Muscle of back (tissue), 11 donors: Measurements from ENCODE around the gene TBC1D19. TPM values are rescaled to one million over a fixed set of nuclear protein-coding genes. Genes with fewer than 3 reads are reported as not detected.
A peak's percentile ranks its signal among the peaks of the same experiment; 100 is the strongest.

Source experiments
- DNase-seq, 3 donors: peaks; one replicate each; pipeline versions ENCODE4 v3.0.0 to v3.0.0-alpha.2; 2013
- polyA plus RNA-seq, 10 donors: library from polyadenylated mRNA; unstranded; fragments of 120-200 nt; gene quantifications; one replicate each; pipeline ENCODE4 v1.2.1, GENCODE V29; 2013; ENCODE audit not compliant: insufficient read length in 10 of 10

TBC1D19 gene
- polyA plus RNA-seq, 10 donors: 8.5 to 13.7 (median 11.4) TPM

DNA sequence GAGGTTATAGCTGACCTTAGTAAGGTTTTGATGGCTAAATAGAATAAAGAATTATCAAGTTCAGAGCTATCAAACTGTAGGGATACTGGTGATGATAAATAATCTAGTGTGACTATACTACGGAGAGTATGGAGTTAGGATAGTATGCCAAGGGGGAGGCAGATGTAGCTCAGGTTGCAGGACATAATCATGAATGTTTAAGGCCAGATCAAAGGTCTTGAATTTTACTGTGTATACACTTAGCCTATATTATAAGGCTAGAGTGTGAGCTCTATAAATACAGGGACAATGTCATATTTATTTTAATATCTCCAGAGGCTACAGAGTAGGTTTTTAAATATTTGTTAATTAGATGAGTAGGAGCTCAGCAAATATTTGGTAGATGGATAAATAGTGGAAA, 145.7 kb downstream of the TBC1D19 start:
- no peak for DNase-seq

DNA sequence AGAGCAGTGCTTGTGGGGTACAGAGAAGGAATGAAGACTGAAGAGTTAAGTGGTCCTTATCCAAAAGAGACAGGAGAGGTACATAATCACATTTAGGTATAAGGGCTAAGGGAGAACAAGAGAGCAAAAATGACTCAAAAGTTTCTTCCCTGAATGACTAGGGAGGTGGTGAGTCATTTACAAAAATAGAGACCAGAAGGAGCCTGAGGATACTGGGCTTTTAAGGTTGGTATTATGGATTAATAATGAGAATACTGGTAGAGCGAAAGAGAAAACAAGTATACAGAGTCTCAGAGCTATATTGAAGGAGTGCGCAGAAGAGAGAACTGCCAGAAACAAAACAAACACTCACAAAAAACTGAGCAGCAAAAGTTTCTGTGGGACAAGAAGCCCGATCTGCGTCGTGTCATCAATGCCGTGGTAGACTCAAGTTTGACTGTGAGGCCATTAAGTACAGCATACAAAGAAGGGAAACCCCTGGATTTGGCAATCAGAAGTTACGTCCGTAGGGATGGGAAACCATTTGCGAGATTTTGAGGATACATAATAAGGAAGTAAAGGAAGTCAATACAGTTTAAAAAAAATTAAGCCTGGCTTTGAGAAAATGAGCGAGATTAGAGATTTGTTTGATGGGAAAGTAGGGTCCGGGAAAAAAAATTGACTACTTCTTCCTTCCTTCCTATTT, 147.6 kb downstream of the TBC1D19 start:
- DNase-seq: no peak

DNA sequence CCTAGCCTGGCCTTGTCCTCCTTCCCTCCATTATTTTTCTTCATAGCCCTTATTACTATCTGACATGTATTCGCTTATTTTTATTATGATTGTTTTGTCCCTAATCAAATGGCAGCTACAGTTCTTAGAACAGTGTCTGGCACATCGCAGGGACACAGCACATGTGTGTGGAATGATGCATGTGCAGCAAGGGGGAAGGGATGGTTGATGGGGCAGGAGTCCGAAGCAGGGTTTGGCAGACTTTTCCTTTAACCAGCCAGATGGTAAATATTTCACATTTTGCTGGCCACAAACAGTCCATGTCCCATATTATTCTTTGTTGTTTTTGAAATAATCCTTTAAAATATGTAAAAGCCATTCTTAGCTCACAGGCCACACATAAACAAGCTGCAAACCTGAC, 148.5 kb downstream of the TBC1D19 start:
- no peak for DNase-seq

DNA sequence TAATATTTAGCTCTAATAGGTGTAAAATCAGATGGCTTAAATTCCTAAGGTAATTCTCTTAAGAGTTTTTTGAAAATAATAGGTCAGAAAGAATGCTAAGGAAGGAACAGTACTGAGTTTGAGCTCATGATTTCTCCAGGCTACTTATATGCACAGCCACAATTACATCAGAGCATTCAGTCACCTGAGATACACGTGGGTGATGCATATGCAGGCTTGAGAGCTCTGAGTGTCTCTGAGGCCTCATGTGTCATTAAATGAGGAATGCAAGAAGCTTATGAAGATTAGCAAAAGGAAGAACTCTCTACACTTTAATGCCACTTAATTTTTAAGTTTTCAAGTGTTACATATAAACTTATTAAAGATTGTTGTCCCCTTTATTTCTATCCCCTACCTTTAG, 152.7 kb downstream of the TBC1D19 start:
- no peak for DNase-seq

DNA sequence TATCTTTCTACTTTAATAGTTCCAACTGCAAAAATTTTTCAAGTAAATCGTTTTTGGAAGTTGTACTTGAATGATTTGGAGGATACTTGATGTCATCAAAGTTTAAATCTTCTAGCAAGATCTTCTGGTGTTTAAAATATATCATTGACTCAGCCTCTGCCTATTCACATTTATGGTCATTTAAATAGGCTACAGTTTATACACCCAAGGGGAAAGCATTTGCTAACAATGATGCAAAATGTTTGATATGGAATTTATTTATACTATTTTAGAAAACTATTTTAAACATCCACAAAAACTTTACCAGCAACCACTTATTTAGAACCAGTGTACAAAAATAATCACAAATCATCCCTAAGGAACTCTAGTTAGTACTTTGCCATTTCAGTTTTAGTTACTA, 153.5 kb downstream of the TBC1D19 start:
- no peak for DNase-seq

DNA sequence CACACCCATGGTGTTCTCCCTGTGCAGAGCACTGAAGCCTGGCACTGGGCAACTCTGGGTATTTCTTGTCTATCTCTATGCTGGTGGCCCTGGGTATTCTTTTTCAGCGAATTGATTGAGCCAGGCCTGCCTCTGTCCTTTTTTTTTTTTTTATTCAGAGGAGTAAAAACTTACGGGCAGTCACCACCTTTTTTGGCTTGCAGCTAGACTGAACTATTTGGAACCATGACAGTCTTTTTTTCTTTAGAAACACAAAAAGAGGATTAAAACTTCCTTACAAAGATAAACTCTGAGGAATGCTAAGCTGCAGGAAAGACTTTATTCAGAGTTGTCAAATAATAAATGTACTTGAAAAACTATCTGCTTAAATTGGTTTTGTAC, 157.6 kb downstream of the TBC1D19 start:
- peak in 2 of 3 donors; percentile 35 to 49 for DNase-seq

DNA sequence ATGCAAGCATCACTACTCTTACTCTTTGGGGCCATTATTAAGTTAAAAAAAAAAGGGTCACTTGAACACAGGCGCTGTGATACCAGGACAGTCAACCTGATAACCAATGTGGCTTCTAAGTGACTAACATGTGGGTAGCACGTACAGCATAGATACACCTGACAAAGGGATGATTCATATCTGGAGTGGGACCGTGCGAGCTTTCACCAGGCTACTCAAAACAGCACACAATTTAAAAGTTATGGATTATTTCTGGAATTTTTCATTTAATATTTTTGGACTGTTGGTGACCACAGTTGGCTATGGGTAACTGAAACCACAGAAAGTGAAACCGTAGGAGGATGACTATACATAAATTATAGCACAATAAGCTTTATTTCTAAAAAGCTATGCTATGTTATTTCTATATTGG, 162.9 kb downstream of the TBC1D19 start:
- DNase-seq: no peak

DNA sequence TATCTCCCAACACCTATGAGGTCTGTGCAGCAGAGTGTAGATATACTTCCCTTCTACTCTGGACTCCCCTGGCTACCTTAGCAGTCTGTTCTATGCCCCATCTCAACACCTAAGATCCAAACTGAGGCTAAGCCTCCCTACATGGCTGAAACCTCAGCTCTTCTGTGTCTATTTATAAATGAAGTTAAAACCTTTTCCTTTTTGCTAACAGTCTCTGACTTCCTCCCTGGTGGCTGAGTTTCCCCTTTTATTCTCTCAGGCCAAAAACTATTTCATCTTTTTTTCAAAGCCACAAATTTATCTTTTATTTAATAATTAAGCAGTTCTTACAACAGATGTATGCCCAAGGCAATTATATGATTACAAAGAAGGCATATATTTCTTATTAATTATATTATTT, 164.9 kb downstream of the TBC1D19 start:
- DNase-seq: no peak

DNA sequence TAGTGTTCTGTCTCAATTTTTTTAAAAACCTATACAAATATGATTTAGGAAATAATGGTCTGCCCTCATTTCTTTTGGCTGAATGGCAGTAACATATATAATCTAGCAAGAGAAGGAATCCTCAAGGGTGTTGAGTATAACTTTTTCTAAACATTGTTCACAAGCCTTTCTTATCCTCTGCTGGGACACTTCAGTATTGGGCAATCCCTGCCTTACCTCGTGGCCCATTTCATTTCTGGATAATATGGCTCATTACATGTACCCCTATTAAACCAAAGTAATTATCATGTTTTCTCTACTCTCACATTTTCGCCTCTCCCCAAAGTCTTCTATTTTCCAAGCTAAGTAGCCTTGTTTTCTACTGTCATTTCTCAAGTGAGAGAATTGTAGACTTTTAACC, 166.0 kb downstream of the TBC1D19 start:
- DNase-seq: no peak

DNA sequence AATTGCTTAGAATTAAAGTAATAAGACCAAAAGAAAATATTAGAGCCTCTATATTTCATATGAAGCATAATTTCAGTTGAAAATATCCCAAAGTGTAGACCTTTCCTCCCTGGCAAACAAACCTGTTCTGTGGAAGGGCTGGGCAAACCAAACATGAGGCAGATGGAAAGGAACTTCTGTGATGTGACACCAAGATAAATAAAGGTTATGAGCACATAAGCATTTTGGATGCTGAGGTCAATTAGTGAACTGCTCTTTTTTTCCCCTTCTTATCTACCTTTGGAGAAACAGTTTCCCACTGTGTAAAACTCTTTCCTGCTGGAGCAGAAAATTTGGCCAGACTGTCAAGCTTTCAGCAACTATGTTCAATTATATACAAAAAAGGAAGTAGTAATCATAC, 167.1 kb downstream of the TBC1D19 start:
- no peak for DNase-seq

DNA sequence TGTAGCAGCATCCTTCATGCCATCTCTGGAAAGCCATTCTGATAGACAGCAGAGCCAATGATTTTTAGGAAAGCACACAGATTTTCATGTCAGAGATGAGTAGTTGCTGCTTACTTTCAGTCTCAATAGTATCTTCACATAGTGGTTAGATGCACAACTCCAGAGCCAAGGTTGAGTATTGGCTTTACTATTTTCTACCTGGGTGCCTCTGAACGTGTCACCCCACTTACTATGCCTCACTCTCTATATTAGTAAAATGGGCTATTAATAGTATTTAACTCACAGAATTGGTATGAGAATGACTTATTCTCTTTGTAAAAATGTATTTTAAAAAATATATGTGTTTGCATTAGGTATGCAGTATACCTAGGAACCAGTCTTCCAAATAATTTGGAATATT, 168.0 kb downstream of the TBC1D19 start:
- DNase-seq: no peak

DNA sequence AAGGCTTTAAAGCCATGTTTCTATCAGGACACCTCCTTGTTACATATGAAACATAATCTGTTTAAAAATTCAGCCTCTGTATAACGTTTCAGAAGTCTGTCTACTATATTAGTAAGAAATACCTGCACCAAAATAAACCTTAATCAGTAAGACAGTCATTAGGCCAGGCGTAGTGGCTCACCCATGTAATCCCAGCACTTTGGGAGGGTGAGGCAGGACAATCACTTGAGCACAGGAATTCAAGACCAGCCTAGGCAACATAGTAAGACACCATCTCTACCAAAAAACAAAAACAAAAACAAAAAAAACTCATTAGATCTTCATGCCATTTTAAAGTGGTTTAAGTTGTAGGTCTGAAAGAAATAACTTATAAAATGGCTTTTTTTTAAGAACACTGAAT, 169.3 kb downstream of the TBC1D19 start:
- DNase-seq: no peak

DNA sequence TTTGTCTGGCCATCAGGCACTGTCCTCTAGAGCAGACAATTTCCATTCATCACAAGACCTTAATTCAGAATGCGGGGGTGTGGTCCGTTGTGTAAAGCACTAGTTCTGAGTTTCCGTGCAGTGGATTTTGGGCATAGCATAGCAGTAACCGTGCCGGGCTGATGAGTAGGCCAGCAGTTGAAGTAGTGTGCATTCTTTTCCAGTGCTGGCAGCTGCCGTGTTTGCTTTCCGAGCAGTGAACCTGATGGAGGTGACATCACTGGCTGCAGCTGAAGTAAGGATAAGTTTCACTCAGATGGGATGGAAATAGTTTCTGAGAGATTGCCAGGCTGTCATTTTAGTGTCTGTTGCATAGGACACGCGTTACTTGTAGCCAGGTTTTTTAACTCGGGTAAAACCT, 169.7 kb downstream of the TBC1D19 start:
- peak; percentile 72 to 86 (median 80) for DNase-seq

DNA sequence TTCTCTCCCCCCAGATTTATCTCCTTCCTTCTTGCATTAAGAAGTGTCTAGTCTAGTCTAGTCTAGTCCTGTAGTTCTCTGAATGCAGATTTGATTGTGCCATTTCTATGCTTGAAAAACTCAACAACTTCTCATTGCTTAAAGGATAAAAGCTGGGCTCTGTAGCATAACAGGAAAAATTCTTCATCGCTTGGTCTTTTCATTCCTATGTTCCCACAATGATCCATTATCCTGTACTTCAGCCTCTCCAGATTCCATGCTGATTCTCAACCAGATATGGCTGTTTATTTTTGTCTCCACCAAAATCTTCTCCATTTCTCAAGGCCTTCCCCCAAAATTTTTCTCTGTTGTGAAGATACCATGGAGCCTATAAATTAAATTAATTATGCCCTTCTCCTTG, 173.9 kb downstream of the TBC1D19 start:
- no peak for DNase-seq

DNA sequence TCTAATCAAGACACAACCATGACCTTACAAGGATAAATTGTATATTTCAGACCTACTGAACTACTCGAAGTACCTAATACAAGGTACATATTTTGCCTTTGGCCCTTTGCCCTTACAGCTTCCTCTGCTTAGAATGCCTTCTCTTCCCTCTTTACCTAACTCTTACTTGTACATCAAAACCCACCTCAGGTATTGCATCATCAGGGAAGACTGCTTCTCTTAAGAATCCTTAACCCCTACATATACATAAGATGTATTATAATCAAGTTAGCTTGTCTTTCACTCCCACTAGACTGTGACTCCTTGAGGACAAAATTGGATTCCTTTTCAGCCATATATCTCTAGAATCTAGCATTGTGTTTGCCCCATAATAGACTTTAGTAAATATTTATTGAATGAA, 175.0 kb downstream of the TBC1D19 start:
- no peak for DNase-seq

DNA sequence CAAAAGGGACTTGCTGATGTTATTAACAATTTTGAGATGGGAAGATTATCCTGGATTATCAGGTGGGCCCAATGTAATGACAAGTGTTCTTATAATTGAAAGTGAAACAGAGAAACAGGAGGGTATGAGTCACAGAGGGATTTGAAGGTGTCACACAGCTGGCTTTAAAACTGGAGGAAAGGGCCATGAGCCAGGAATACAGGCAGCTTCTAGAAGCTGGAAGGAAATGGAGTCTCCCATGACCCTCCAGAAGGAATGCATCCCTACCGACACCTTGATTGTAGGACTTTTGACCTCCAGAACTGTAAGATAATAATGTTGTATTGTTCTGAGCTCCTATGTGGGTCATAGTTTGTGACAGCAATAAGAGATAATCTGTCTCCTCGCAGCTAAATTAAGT, 178.8 kb downstream of the TBC1D19 start:
- DNase-seq: no peak

DNA sequence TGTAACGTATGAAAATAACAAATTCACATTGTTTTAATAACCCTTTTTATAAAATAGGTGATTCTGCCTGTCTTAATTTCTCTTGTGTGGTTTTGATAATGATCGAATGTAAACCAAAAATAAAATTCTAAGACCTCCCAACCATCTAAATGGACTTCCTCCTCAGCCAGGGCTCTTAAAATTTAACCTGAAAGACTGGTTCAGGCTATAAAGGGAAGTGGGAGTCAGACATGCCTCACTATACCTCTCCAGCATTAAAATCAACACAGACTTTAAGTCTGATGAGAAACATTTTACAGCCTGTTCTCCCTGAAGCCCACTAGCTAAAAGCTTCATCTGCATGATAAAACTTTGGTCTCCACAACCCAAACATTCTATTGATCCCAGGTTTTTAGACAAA, 179.2 kb downstream of the TBC1D19 start:
- DNase-seq: no peak

DNA sequence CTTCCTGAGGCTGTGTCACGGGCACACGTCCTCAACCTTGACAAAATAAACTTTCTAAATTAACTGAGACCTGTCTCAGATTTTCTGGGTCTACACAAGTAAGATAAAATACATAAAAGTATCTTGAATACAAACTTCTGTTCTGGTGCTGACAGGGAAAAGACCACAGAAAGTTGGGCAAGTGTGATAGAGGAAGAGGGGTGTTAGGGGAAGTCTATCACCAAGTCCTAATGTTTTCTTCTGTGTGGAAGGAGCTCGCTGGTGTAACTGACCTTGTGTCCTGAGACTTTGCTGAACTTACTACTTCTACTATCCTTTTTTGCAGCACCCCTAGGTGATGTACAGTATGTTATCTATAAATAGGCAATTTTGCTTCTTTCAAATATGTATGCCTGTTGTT, 179.8 kb downstream of the TBC1D19 start:
- no peak for DNase-seq

DNA sequence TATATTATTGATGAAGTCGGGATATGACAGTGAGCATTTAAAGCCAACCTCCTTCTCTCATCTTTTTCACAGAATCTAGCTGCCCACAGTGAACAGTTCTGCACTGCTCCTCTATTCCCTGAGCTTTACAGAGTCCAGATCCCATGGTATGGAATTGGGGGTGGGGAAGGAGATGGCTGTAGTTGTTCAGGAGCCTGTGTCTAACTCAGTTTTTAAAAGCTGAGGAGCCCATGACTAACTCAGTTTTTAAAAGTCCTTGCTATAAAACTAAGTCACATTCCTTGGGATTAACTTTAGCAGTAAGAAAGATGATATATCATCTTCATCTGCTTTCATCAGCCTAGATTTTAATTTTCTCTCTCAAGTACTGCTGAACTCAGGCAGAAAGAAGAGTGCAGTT, 180.3 kb downstream of the TBC1D19 start:
- DNase-seq: no peak

DNA sequence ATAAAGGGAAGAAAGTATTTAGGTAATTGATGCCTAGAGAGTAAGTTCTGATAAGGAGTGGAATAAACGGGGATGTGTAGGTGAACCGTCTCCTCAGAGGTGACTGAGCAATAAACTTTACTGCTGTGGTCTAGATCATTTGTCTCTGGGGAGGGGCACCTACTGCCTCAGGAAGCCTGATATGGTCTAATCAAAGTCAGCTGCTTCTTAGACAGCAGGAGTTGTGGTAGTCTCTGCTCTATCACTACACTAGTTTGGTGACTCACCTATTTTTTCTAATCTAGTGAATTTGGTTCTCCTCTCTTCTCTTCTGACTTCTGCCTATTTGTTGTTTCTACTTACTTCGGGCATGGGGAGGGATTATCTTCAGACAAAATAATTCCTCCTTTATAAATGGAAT, 181.6 kb downstream of the TBC1D19 start:
- no peak for DNase-seq

DNA sequence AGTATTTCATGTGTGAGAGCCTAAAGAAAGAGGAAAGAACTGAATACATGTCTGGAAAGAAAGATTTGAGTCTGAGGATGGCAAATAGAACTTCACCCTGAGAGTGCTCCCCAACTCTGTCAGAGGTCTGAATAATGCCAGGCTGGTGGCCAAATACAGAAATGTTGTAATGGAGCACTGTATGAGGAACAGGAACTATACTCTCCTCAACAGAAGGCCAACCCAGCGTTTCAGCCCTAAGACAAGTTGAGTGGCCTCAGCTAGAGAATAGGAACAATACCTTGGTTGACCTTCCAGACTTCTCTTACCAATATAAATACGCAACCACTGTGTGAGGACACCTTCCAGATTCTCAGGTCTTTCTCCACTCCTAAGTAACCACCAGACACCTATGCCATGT, 182.3 kb downstream of the TBC1D19 start:
- DNase-seq: no peak

DNA sequence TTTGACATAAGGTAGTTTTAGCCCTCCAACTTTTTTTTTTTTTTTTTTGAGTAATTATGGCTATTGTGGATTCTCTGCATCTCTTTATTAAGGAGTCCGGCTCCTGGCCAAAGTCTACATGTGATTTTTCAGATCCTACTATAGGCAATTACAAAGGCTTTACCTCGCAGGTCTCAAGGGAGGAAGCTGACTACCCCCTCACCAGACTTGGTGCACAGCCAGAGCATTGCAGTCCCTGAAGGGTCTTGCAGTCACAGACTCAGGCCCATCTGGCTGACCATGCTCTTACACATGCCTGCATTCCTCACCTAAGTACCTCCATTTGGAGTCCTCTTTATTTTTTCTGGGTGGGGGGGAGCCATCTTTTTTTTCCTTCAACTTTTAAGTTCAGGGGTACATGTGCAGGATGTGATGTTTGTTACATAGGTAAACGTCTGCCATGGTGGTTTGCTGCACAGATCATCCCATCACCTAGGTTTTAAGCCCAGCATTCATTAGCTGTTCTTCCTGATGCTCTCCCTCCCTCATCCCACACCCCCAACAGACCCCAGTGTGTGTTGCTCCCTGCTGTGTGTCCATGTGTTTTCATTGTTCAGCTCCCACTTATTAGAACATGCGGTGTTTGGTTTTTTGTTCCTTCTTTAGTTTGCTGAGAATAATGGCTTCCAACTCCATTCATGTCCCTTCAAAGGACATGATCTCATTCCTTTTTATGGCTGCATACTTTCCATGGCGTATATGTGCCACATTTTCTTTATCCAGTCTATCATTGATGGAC, 188.4 kb downstream of the TBC1D19 start:
- no peak for DNase-seq

DNA sequence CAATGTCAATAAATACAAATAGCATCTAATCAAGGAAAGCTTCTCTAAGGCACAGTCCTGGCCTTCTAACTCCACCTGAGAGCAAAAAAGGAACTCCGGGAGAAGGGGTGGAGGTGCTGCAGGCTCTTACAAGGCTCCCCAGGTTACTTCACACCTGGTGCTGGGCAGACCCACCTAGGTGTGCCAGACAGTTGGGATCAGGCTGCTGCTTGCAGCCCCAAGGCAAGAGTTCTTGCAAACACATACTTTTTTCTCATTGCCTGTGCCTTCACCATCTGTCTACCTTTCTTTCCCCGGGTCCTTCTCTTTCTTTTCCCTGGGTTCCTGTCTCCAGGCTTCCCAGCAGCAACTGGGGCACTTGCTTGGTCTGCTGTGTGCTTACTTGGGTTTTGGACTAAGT, 195.3 kb downstream of the TBC1D19 start:
- no peak for DNase-seq

DNA sequence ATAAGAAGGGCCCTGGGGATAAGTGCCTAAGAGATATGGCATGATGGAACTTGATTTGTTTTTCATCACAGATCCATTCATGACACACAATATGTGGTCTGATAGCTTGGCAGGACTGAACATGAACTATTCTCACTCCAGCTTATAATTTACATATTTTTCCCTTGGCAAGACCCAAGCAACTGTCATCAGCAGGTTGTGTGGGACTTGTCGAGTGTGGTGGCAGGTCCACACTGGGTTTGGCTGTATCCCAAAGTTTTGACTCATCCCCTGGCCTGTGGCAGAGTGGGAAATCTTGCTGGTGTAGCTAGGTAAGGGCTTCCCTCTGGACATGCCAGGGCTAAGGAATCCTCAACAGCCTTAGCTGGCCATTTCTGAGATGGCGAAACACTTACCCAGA, 195.8 kb downstream of the TBC1D19 start:
- no peak for DNase-seq
